HL-60/S4 treated with phorbol 12-myristate 13-acetate at 8.2 ng/mL for 4 days and 3 days (cell line): Measurements from ENCODE around the gene TLR10.

Experiments
- in situ Hi-C: fragments of 300-500 bp; cut with MboI; formaldehyde crosslinking; loops from 2 replicates; pipeline ENCODE4 v1.15.0; 2022; ENCODE audit warnings: low sequenced_read_pairs

The TLR10 gene

DNA sequence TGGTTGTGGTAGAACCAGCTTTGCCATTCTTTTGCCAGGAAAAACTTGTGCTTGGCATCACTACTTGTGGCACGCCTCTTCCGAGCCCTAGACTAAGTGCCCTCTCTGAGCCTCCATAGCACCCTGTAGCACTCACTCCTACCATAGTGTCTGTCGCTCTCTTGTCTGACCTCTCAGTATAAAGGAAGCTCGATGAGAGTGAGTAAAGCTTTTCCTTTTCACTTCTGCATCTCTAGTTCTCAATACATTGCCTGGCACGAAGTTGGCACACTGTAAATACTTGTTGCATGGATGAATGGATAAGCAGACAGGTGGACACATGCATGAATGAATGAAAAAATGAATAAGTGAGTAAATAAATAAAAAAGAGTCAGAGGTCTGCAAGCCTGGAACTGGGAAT lies 48.3 kb downstream of the TLR10 start:
- in situ Hi-C loops, result loop anchor here (25.0 kb wide), 1 partner anchor 672 kb away; no protein-coding TSS in a partner anchor

DNA sequence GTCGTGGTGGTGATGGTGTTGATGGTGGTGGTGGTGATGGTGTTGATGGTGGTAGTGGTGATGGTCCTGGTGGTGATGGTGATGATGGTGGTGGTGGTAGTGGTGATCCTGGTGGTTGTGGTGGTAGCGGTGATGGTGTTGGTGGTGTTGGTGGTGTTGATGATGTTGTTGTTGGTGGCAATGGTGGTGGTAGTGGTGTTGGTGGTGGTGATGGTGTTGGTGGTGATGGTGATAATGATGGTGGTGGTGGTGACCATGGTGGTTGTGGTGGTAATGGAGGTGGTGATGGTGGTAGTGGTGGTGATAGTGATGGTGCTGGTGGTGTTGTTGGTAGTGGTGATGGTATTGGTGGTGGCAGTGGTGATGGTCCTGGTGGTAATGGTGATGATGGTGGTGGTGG lies 49.1 kb downstream of the TLR10 start:
- in situ Hi-C loops, result loop anchor here (25.0 kb wide), 1 partner anchor 671 kb away; no protein-coding TSS in a partner anchor

DNA sequence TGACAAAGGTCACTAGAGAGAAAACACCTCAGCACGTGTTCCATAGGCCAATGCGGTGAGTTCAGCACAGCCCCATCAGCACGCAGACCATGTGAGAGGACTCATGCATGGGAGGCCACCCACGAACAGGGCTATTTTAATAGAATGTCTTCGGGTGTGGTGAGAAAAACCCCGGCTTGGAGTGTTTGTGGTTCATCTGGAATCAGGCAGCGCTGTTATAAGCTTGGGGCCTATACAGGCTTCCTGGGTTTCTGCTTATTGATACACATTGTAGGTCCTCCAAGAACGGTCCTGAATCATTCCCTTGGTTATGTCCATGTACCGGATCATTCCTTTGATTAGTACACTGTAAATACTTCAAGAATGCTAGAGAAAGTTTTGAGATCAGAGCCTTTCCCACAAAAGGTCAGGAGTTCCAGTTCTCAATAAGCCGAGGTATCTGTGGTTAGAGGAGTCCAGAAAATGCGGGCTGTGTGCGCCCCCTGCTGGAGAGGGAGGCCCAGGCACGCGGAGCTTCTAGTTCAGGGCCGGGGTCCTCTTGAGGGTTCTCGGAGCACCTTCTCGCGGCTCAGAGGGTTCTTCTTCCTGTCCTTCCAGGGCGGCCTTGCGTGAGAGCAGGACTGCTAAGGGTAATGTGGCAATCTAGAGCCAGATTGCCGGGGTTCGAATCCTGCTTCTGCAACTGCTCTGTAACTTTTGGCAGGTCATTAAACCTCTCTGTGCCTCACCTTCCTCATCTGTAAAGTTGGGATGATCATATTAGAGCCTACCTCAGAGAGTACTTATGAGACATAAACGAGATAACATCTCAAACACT lies 51.8 kb downstream of the TLR10 start:
- in situ Hi-C loops, result loop anchor here (25.0 kb wide), 1 partner anchor 669 kb away; no protein-coding TSS in a partner anchor

DNA sequence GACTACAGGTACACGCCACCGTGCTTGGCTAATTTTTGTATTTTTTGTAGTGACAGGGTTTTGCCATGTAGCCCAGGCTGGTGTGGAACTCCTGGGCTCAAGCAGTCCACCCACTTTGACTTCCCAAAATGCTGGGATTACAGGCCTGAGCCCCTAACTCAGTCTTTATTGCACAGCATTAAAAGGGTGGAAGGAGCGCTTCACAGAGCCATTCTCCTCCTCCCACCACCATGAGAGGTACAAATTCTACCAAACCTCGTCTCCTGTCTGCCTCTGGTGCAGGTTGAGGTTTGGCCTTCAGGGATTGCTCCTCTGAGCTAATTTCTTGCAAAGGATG lies 52.3 kb downstream of the TLR10 start:
- in situ Hi-C loops, result loop anchor here (25.0 kb wide), 1 partner anchor 668 kb away; no protein-coding TSS in a partner anchor

DNA sequence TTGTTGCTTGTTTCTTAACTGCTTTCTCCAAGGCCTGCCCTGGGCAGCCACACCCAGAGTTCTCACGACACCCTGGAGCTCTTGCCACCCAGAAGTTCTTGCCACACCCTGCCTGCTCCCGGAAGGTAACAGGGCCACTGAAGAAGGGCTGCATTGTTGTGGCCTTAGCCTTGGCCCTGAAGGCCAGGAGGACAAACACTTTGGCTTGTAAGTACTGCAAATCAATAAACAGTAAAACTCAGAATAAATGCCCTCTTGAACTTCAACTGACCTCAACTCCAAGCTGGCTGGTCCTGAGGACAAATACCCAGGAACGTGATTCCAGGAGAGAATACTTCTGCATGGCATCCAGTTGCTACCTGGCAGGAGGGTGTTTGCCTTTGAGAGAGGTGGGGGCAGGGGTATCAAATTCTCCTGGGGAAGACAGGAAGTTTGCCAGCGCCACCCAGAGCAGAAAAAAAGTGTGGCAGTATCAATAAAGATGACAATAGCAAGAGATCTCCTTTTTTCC lies 54.1 kb downstream of the TLR10 start:
- in situ Hi-C loops, result loop anchor here (25.0 kb wide), 1 partner anchor 666 kb away; no protein-coding TSS in a partner anchor

DNA sequence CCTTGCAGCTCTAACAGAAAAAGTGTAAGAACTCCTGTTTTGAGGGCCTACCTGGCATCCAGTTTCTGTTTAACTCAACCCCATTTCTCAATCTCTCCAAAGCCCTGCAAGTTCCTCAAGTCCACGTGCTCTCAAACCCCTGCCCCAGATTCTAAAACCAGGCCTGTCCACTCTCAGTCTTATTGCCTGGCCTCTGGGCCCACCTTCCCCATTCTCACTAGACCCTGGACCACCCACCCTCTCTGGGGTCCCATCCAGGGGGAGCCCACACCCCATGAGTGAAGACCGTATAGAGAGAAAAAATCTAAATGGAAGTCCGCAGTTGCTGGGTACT lies 58.3 kb downstream of the TLR10 start:
- in situ Hi-C loops, result no loop called here

DNA sequence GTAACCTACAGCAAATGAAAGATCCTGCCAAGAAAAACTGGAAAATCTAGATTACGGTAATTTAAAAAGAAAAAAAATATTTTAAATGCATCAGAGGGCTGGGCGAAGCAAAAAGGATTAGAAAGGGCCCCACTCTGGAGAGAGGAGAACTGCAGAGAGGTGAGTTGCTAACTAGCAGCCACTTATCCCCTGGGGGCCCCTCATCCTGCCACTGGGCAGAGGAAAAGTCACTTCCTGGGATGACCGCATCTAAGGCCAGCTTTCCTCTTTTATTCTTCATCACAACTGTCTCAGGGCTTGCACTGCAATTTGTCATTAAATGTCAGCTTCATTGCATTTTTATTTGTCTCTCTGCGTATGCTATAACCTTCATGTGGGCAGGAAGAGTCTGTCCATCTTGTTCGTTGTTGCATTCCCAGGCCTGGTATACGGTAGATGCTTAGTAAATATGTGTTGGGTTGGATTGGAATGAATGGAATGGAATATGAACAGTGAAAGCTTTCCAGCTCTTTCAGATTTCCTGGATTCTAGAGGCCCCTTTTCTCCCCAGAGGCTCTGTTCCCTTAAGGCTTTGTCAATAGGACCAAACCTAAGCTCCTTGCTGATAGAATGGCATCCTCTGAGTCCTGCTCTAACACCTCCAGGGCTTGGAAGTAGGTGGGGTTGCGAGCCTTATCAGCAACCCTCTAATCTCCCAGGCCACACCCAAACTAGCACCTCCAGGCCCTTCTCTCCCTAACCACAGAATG lies 58.9 kb downstream of the TLR10 start:
- in situ Hi-C loops, result no loop called here

DNA sequence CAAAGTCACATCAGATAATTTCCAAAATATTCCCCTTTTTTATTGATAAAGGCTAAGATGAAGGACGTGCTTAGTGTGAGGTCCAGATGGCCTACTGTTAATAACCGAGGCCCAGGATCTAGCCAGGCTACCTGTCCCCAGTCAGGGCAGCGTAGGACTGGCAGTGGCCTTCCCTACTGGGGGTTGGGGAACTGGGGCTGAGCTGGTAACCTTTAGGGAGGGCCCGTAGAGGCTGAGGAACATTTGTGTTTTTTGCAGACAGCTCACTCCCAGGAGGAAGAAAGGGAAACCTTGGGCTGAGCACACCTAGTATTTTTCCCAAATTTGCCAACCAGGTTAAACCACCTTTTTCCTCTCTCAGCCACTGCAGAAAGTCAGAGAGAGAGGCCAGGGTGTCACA lies 59.7 kb downstream of the TLR10 start:
- in situ Hi-C loops, result no loop called here
